ENCODE data around the gene CTDSPL. TPM values are rescaled to one million over a fixed set of nuclear protein-coding genes. Genes with fewer than 3 reads are reported as not detected.

The CTDSPL gene
- total RNA-seq, 1 experiment from 2014 or later: 27.4 TPM

DNA sequence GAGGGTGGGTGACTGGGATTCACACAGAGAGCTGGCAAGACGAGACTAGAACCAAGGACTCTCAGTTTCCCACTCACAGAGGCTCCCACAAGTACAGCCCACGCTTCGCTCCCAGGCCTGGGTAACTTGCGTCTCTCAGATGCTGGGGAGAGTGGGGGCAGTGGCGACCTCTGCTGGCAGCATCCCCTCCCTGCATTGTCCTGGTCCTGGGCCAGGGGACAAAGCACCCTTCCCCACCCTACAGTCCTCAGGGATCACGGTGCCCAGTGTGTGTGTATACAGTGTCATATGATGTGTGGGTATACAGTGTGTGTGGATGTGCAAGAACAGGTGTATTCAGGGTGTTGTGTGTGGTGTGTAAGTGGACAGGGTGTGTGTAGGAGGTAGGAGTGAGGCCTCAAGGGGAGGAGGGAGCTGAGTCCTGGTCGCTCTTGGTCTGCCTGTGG is 141.7 kb downstream of the CTDSPL start:
- no peaks in the 10 kb centered on the region for H3K9me3 ChIP-seq (replicated peaks)
- no peak overlapping the region for H3K4me3 ChIP-seq
- H3K27me3 ChIP-seq (replicated peaks): no peaks in the 10 kb centered on the region
- peak in 1 of 2 experiments; percentile 15 for DNase-seq (ENCODE audit: low read depth in 1 of 2, low spot score in 2 of 2)
- H3K4me1 ChIP-seq (replicated peaks): peaks cover 12% of the 10 kb centered on the region
- H3K27ac ChIP-seq: no peak overlapping the region
- no peaks in the 10 kb centered on the region for H3K36me3 ChIP-seq

DNA sequence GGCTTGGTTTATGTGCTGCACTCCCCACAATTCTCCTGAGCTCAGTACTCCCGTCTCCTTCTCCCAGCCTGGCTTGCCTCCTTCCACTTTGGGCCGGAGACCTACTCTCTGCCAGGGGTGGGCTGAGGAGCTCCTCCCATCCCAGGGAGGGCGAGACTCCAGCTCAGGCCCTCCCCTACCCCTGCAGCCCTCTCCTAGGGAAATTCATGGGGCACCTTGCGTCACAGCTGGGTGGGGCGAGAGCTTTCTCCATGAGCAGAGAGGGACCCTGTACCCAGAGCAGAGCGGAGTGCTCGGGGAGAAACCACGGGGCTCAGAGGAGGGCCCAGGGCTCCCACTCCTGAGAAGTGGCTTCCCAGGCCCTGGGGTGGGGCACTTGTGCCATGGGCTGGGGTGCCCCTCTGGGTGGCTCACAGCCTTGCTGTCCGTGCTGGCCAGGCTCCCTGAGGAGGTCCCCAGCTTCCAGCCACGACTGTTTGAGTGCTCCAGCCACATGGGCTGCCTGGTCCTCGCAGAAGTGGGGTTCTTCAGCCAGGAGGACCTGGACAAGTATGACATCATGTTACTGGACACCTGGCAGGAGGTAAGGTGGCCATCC is 142.2 kb downstream of the CTDSPL start:
- Histone ChIP-seq H3K27ac (no peak overlapping the region), H3K9me3 (replicated peaks) (no peaks in the 10 kb centered on the region), H3K4me3 (no peak overlapping the region), H3K27me3 (replicated peaks) (no peaks in the 10 kb centered on the region), H3K4me1 (replicated peaks) (peaks cover 8% of the 10 kb centered on the region; the same call in 1 of the 2 replicates), H3K36me3 (no peaks in the 10 kb centered on the region)
- DNase-seq (ENCODE audit: low read depth in 1 of 2, low spot score in 2 of 2): no peak

DNA sequence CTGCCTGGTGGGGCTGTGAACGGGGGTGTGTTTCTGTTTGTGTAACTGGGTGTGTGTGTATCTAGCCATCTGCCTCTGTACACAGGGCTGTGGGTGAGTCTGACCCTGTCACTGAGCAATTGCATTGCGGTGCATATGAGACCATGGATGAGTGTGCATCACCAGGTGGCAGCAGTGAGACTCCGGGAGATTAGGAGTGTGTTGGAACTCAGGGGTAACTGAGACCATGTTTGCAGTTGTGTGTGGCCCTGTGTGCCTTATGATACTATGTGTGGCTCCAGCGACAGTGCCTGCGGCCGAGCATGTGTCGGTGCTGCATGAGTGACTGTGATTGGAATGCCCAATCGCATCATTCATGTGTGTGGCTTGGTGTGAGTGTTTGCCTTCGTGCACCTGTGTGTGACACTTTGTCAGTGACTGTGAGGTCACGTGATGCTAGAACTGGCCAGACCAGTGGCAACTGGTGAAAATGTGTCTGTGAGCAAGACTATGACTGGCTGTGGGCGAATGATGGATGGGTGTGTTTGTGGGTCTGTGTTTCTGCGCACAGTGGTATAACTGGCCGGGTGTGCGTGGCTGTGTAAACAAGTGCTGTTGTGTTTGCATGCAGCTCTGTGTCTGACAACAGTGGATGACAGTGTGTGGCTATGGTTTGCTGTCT is 142.9 kb downstream of the CTDSPL start:
- Histone ChIP-seq H3K27ac (no peak overlapping the region), H3K36me3 (no peaks in the 10 kb centered on the region), H3K4me3 (no peak overlapping the region), H3K27me3 (replicated peaks) (no peaks in the 10 kb centered on the region), H3K9me3 (replicated peaks) (no peaks in the 10 kb centered on the region), H3K4me1 (replicated peaks) (0 out of 2 replicates have a peak, but pooled peaks cover 4% of the 10 kb centered on the region)
- peak; percentile 52 to 69 for DNase-seq (ENCODE audit: low read depth in 1 of 2, low spot score in 2 of 2)

DNA sequence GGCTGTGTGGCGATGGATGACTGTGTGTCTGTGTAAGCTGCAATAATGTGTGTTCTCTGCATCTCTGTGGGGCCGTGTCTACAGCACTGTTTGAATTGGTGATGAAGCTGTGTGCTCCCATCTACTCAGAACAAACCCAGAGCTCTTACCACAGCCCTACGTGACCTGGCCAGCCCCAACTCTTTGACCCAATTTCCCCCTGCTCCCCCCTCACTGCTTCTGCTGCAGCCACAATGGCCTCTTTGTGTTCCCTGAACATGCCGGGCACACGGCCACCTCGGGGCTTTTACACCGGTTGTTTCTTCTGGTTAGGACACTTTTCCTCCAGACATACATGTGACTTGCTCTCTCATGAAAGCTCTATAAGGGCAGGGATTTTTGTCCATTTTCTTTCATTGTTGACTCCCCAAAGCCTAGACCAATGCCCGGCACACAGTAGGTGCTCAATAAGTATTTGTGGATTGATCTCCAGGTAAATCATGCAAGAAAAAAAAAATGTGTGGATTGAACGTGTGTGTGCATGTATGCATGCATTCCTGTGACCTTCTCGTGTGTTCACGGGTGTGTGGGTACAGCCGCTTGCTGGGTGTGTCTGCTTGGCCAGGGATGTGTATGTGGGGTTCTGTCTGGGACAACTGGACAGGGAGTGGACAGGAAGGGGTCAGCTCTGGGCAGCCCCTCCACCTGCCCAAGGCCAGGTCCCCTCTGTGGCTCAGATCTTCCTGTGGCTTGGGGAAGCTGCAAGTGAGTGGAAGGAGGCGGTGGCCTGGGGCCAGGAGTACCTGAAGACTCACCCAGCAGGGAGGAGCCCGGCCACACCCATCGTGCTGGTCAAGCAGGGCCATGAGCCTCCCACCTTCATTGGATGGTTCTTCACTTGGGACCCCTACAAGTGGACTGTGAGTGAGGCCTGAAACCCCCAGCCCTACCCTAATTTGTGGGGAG is 143.7 kb downstream of the CTDSPL start:
- no peaks in the 10 kb centered on the region for H3K36me3 ChIP-seq
- H3K4me1 ChIP-seq (replicated peaks): 0 out of 2 replicates have a peak, but pooled peaks cover 4% of the 10 kb centered on the region
- no peaks in the 10 kb centered on the region for H3K9me3 ChIP-seq (replicated peaks)
- no peak for DNase-seq (ENCODE audit: low read depth in 1 of 2, low spot score in 2 of 2)
- no peak overlapping the region for H3K4me3 ChIP-seq
- no peak overlapping the region for H3K27ac ChIP-seq
- H3K27me3 ChIP-seq (replicated peaks): no peaks in the 10 kb centered on the region

DNA sequence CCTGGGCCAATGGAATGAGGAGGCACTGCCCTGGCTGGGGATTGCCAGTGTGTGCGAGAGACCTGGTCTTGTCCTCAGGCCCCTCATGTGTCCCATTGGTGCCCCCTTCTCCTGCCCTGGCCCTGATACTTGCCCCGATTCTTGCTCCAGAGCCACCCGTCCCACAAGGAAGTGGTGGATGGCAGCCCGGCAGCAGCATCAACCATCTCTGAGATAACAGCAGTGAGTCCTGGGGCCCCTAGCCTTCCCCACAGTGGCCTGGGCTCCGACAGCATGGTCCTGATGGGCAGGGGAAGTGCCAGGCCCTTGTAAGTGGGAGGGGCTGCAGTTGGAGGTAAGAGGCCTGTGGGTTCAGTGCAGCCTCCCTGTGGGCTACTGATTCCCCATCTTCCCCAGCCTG is 144.4 kb downstream of the CTDSPL start:
- no peaks in the 10 kb centered on the region for H3K36me3 ChIP-seq
- DNase-seq (ENCODE audit: low read depth in 1 of 2, low spot score in 2 of 2): no peak
- 0 out of 2 replicates have a peak, but pooled peaks cover 4% of the 10 kb centered on the region for H3K4me1 ChIP-seq (replicated peaks)
- H3K27ac ChIP-seq: no peak overlapping the region
- no peaks in the 10 kb centered on the region for H3K9me3 ChIP-seq (replicated peaks)
- H3K4me3 ChIP-seq: no peak overlapping the region
- H3K27me3 ChIP-seq (replicated peaks): no peaks in the 10 kb centered on the region

DNA sequence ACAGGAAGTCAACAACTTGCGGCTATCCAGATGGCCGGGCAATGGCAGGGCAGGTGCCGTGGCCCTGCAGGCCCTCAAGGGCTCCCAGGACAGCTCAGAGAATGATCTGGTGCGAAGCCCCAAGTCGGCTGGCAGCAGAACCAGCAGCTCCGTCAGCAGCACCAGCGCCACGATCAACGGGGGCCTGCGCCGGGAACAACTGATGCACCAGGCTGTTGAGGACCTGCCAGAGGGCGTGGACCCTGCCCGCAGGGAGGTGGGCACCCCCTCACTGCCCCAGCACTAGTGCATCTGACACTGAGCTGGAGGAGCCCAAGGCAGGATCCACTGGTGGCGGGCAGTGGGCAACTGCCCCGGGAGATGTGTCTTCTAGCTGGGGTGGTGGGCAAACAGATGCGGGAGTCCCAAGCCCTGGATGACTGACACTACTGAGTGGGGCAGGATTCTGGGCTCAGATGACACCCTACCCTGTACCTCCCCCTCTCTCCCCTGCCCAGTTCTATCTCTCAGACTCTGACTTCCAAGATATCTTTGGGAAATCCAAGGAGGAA is 144.8 kb downstream of the CTDSPL start:
- H3K4me1 ChIP-seq (replicated peaks): 0 out of 2 replicates have a peak, but pooled peaks cover 4% of the 10 kb centered on the region
- no peaks in the 10 kb centered on the region for H3K36me3 ChIP-seq
- no peaks in the 10 kb centered on the region for H3K27me3 ChIP-seq (replicated peaks)
- H3K27ac ChIP-seq: no peak overlapping the region
- H3K4me3 ChIP-seq: no peak overlapping the region
- DNase-seq (ENCODE audit: low read depth in 1 of 2, low spot score in 2 of 2): no peak
- no peaks in the 10 kb centered on the region for H3K9me3 ChIP-seq (replicated peaks)

DNA sequence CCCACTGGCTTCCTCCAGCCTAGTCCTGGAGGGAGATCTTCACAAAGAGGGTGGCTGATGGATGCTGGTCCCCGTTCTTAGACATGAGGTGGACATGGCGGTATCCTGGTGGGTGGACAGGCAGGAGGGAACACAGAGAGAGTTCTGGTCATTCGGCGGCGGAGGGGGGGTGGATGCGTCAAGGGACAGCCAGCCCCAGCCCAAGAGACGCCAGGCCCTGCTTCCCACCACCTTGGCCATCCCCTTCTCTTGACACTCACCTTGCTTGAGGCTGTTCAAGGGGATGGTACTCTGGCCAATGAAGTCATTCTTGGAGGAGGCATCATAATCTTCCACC is 146.0 kb downstream of the CTDSPL start:
- Histone ChIP-seq H3K4me1 (replicated peaks) (0 out of 2 replicates have a peak, but pooled peaks cover 4% of the 10 kb centered on the region), H3K27ac (no peak overlapping the region), H3K4me3 (no peak overlapping the region), H3K27me3 (replicated peaks) (no peaks in the 10 kb centered on the region), H3K36me3 (no peaks in the 10 kb centered on the region), H3K9me3 (replicated peaks) (no peaks in the 10 kb centered on the region)
- DNase-seq (ENCODE audit: low read depth in 1 of 2, low spot score in 2 of 2): no peak

DNA sequence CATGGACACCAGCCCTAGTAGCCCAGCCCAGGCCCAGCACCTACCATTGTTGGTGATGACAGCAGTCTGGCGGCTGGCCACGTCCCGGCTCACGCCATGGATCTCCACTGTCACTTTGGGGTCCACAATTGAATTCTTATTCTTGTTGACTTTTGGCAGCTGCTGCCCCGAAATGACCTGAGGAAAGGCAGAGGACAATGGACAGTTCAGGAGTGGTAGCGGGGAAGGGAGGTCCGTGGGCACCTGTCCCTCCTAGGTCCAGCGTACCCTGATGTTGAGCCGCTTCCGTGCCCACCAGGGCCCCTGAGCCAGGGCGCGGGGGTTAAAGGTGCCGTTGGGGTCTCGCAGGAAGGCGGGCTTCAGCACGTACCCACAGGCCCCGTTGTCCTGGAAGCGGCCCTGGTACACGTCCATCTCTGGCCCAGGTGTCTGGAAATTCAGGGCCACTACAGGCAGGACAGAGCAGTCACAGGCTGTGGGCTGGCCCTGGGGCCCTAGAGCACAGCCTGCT is 146.6 kb downstream of the CTDSPL start:
- no peak overlapping the region for H3K4me3 ChIP-seq
- no peaks in the 10 kb centered on the region for H3K27me3 ChIP-seq (replicated peaks)
- no peak for DNase-seq (ENCODE audit: low read depth in 1 of 2, low spot score in 2 of 2)
- H3K36me3 ChIP-seq: no peaks in the 10 kb centered on the region
- 0 out of 2 replicates have a peak, but pooled peaks cover 4% of the 10 kb centered on the region for H3K4me1 ChIP-seq (replicated peaks)
- H3K27ac ChIP-seq: no peak overlapping the region
- no peaks in the 10 kb centered on the region for H3K9me3 ChIP-seq (replicated peaks)

DNA sequence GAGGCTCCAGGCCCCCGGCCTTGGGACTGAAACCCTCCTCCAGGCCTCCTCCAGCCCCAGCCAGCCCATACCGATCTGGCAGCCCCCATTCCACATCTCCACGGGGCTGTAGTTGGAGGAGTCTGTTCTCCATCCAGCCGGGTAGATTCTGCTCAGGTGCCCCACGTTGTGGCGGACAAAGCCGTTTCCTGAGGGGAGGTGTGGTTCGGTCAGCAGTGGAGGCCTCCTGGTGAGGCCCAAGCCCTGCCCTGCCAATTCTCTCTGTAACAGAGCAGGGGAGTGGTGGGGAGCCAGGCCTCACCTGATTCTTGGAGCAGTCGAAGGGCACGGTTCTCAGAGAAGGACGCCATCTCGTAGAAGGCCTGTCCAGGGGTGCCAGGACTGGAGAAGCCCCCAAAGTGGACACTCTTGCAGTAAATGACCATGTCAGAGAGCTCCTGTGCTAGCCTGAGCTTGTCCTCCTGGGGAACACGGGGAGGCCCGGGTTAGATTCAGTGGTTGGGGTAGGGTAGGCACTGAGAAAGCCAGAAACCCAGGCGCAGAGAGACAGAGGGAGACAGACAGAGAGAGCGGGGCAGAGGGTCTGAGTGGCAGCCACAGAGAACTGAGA is 147.4 kb downstream of the CTDSPL start:
- H3K4me1 ChIP-seq (replicated peaks): 0 out of 2 replicates have a peak, but pooled peaks cover 4% of the 10 kb centered on the region
- no peak for DNase-seq (ENCODE audit: low read depth in 1 of 2, low spot score in 2 of 2)
- no peaks in the 10 kb centered on the region for H3K27me3 ChIP-seq (replicated peaks)
- H3K4me3 ChIP-seq: no peak overlapping the region
- H3K27ac ChIP-seq: no peak overlapping the region
- H3K9me3 ChIP-seq (replicated peaks): no peaks in the 10 kb centered on the region
- no peaks in the 10 kb centered on the region for H3K36me3 ChIP-seq

DNA sequence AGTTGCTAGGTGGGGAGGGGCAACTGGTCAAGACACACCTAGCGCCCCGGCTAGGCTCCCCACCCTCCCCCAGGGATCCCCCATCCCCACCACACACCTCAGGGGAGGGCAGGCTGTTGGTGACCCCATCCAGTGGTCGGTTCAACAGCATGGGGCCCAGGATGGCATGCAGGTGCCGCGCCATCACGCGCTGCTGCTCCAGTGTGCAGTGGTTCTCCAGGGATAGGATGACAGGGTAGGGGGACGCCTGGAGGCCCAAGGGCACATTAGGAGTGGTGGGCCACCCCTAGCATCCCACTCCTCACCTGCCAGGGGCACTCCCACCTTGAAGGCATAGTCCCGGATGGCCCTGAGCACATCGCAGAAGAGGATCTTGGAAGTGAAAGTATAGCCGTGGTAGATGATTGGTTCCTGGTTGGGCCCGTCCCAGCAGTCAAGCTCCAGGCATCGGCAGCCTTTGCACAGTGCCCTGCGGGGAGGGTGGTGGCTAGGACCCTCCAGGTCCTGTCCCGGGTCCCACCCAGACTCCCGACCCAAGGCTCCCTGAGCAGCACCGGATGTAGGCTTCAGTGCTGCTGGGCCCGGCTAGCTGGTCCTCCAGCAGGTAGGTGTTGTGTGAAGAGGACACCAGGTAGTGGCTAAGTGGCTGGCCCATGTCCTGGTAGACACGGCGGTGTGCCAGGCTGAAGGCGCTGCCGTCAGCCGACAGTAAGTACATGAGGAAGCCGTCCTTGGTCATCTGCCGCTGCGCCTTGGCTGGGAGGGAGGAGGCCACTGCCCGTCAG is 148.3 kb downstream of the CTDSPL start:
- no peak overlapping the region for H3K27ac ChIP-seq
- no peak overlapping the region for H3K4me3 ChIP-seq
- H3K4me1 ChIP-seq (replicated peaks): no peaks in the 10 kb centered on the region

DNA sequence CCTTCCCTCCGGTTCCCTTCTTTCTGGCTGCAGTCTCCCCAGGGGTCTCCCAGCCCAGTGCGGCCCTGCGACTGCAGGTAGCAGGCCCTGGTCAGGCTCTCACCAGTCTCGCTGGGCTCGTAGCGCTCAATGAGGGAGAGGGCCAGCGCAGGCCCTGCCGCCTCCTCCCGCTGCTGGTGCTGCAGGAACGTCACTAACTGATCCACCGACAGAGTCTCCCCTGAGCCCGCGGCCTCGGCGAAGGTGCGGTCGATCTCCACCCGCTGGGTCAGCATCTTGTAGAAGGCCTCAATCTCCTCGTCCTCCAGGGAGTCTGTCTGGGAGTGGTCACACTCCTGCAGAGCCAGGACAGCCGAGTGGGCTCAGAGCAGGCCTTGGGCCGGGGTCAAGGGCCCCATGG is 149.4 kb downstream of the CTDSPL start:
- no peaks in the 10 kb centered on the region for H3K36me3 ChIP-seq
- no peak overlapping the region for H3K27ac ChIP-seq
- H3K4me3 ChIP-seq: no peak overlapping the region
- no peaks in the 10 kb centered on the region for H3K4me1 ChIP-seq (replicated peaks)
- DNase-seq (ENCODE audit: low read depth in 1 of 2, low spot score in 2 of 2): no peak
- H3K27me3 ChIP-seq (replicated peaks): no peaks in the 10 kb centered on the region
- H3K9me3 ChIP-seq (replicated peaks): no peaks in the 10 kb centered on the region

More for the DNA sequence above, 148.3 kb downstream of the CTDSPL start:
- no peak for DNase-seq (ENCODE audit: low read depth in 1 of 2, low spot score in 2 of 2)
- no peaks in the 10 kb centered on the region for H3K36me3 ChIP-seq
- no peaks in the 10 kb centered on the region for H3K27me3 ChIP-seq (replicated peaks)
- H3K9me3 ChIP-seq (replicated peaks): no peaks in the 10 kb centered on the region

DNA sequence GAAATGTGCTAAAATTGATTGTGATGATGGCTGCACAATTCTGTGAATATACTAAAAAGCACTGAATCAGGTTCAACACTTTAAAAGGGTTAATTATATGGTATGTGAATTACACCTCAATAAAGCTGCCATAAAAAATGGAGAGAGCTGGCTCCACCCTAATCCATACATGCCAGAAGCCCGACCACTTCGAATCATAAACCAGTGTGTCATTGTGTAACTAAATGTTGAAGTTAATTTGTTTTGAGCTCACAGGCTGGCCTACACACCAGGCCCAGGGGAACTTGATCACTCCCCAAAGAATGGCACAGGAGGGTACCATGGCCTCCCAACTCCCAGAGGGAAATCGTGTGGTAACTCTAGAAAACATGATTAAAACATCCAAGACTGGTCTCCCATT is 153.8 kb downstream of the CTDSPL start:
- Histone ChIP-seq H3K36me3 (0 out of 2 replicates have a peak, but pooled peaks cover 5% of the 10 kb centered on the region), H3K9me3 (replicated peaks) (no peaks in the 10 kb centered on the region), H3K4me1 (replicated peaks) (no peaks in the 10 kb centered on the region), H3K4me3 (no peak overlapping the region), H3K27me3 (replicated peaks) (no peaks in the 10 kb centered on the region), H3K27ac (no peak overlapping the region)
- no peak for DNase-seq (ENCODE audit: low read depth in 1 of 2, low spot score in 2 of 2)

Measured in SJSA1 (cell line).